ENCODE results near the gene LAMA4.

GRCh38 chr6:112253498-112253840 lies 898 bp downstream of the LAMA4 start:
- no peak for TF ChIP-seq EP300 (IDR thresholded peaks at IDR 0.05; ENCODE audit: low read depth in 2 of 2, low read length in 2 of 2)
- TF ChIP-seq EP300 (CRISPR knock-in tag; IDR thresholded peaks at IDR 0.05; ENCODE audit: borderline replicate concordance), result no peak
- TF ChIP-seq REL (CRISPR knock-in tag; conservative IDR thresholded peaks at IDR 0.05), result no peak
- no peak for TF ChIP-seq CTCF (CRISPR knock-in tag; IDR thresholded peaks at IDR 0.05)
- no peak for TF ChIP-seq ZBTB33 (CRISPR knock-in tag; IDR thresholded peaks at IDR 0.05)
- TF ChIP-seq IRF1 (CRISPR knock-in tag; IDR thresholded peaks at IDR 0.05; ENCODE audit: low read depth), result no peak
- TF ChIP-seq ZNF282 (IDR thresholded peaks at IDR 0.05; ENCODE audit: partially characterized antibody), result no peak
- TF ChIP-seq HNF4A (CRISPR knock-in tag; IDR thresholded peaks at IDR 0.05), result no peak
- no peak for TF ChIP-seq MAFK (conservative IDR thresholded peaks at IDR 0.05 in 1 of 2, IDR thresholded peaks at IDR 0.05 in 1 of 2; ENCODE audit: low read length in 2 of 2)
